CD14-positive monocyte (primary cell): ENCODE results near the gene CWC27. TPM values are rescaled to one million over a fixed set of nuclear protein-coding genes. Genes with fewer than 3 reads are reported as not detected.
"Not testable (repeated sequence)": the region's sequence is repeated elsewhere in the genome, so short reads cannot be mapped to it uniquely, and the experiment has no call there.

Source experiments
- DNase-seq, 3 donors: peaks; one replicate each; pipeline ENCODE4 v3.0.0-alpha.2; 2011 to 2022
- H2AFZ ChIP-seq: 2 replicates; pipeline ENCODE4 v1.6.0; 2012; ENCODE audit warnings: mild to moderate bottlenecking, low read depth, low read length, inconsistent platforms; ENCODE audit not compliant: insufficient read depth, poor library complexity, severe bottlenecking
- H3K27ac ChIP-seq, 2 donors: 1 replicate in 1 of 2; 2 replicates in 1 of 2; pipeline ENCODE4 v1.5.1; 2012 to 2013; ENCODE audit warnings: low read length in 2 of 2, control low read depth in 1 of 2, inconsistent platforms in 1 of 2, low read depth in 1 of 2, mild to moderate bottlenecking in 1 of 2
- H3K27me3 ChIP-seq, 2 donors: one replicate each; pipeline versions ENCODE4 v1.6.0 to v1.6.1; 2011 to 2013; ENCODE audit warnings: low read length in 2 of 2; ENCODE audit not compliant: control insufficient read depth in 2 of 2, insufficient read depth in 2 of 2
- H3K36me3 ChIP-seq, 2 donors: replicated peaks in 1 of 2; 1 replicate in 1 of 2; 2 replicates in 1 of 2; pipeline versions ENCODE4 v1.5.1 to v1.6.1; 2012 to 2013; ENCODE audit warnings: low read length in 2 of 2, control low read depth in 1 of 2, inconsistent platforms in 1 of 2, mild to moderate bottlenecking in 1 of 2; ENCODE audit not compliant: insufficient read depth in 2 of 2, control insufficient read depth in 1 of 2
- H3K4me1 ChIP-seq, 2 donors: 1 replicate in 1 of 2; 2 replicates in 1 of 2; pipeline versions ENCODE4 v1.5.1 to v1.6.1; 2012 to 2013; ENCODE audit warnings: low read length in 2 of 2, control low read depth in 1 of 2, inconsistent platforms in 1 of 2, mild to moderate bottlenecking in 1 of 2, moderate library complexity in 1 of 2; ENCODE audit not compliant: insufficient read depth in 2 of 2, control insufficient read depth in 1 of 2
- H3K4me2 ChIP-seq: replicated peaks from 2 replicates; pipeline ENCODE3; 2012; ENCODE audit warnings: low read length, moderate library complexity, mild to moderate bottlenecking; ENCODE audit not compliant: poor library complexity, severe bottlenecking; ENCODE audit errors: extremely low read depth
- H3K4me3 ChIP-seq, 3 experiments: fragments of 200-600 bp in 1 of 3; sonication (generic) in 1 of 3; replicated peaks in 1 of 3; 1 replicate in 2 of 3; 2 replicates in 1 of 3; pipeline ENCODE4 v1.5.1; 2011 to 2013; ENCODE audit warnings: low read length in 3 of 3, mild to moderate bottlenecking in 3 of 3, control low read depth in 2 of 3, low read depth in 2 of 3, inconsistent platforms in 1 of 3, moderate library complexity in 1 of 3
- H3K79me2 ChIP-seq: 2 replicates; pipeline ENCODE4 v1.6.0; 2012; ENCODE audit warnings: mild to moderate bottlenecking, control low read depth, inconsistent platforms, low read length, moderate library complexity; ENCODE audit not compliant: insufficient read depth
- H3K9ac ChIP-seq: 2 replicates; pipeline ENCODE4 v1.6.0; 2017; ENCODE audit warnings: low read length, mild to moderate bottlenecking; ENCODE audit not compliant: insufficient read depth, poor library complexity, severe bottlenecking
- H3K9me3 ChIP-seq, 2 donors: replicated peaks in 1 of 2; 1 replicate in 1 of 2; 2 replicates in 1 of 2; pipeline versions ENCODE4 v1.5.1 to v1.6.1; 2012 to 2013; ENCODE audit warnings: low read length in 2 of 2, control low read depth in 1 of 2; ENCODE audit not compliant: control insufficient read depth in 1 of 2, insufficient read depth in 1 of 2
- H4K20me1 ChIP-seq: 2 replicates; pipeline ENCODE4 v1.6.0; 2012; ENCODE audit warnings: mild to moderate bottlenecking, low read length, control low read depth, moderate library complexity; ENCODE audit not compliant: insufficient read depth
- H3K27ac Mint-ChIP-seq, 7 donors: one replicate each; pipeline ENCODE4 v1.8.0; 2020; ENCODE audit warnings: mild to moderate bottlenecking in 7 of 7, mixed read lengths in 7 of 7, moderate library complexity in 6 of 7, inconsistent platforms in 2 of 7
- H3K27me3 Mint-ChIP-seq, 3 donors: one replicate each; pipeline ENCODE4 v1.8.0; 2021 to 2022; ENCODE audit warnings: low read depth in 3 of 3, mild to moderate bottlenecking in 3 of 3, mixed read lengths in 3 of 3, moderate library complexity in 3 of 3, inconsistent platforms in 1 of 3
- H3K36me3 Mint-ChIP-seq, 2 donors: one replicate each; pipeline ENCODE4 v1.8.0; 2020; ENCODE audit warnings: mixed read lengths in 2 of 2, inconsistent platforms in 1 of 2, mild to moderate bottlenecking in 1 of 2
- H3K4me1 Mint-ChIP-seq: one replicate; pipeline ENCODE4 v1.8.0; 2020; ENCODE audit warnings: mild to moderate bottlenecking, mixed read lengths
- H3K4me3 Mint-ChIP-seq, 2 donors: one replicate each; pipeline ENCODE4 v1.8.0; 2020; ENCODE audit warnings: mild to moderate bottlenecking in 2 of 2, mixed read lengths in 2 of 2, moderate library complexity in 1 of 2
- H3K9me3 Mint-ChIP-seq, 7 donors: one replicate each; pipeline ENCODE4 v1.8.0; 2020 to 2022; ENCODE audit warnings: mixed read lengths in 7 of 7, mild to moderate bottlenecking in 6 of 7, moderate library complexity in 6 of 7, inconsistent platforms in 2 of 7
- CTCF ChIP-seq: fragments of 200-600 bp; IDR thresholded peaks from one replicate; pipeline ENCODE4 v1.8.0; 2022; ENCODE audit warnings: antibody characterized with exemption, mild to moderate bottlenecking
- WGBS: methylation state at CpG from one replicate; pipeline ENCODE4 v1.1.5; 2013; ENCODE audit warnings: missing lambda C conversion rate; ENCODE audit not compliant: insufficient coverage; 5-methylcytosine and 5-hydroxymethylcytosine counted together
- intact Hi-C, 2 donors: fragments of 100-400 bp; cut with micrococcal nuclease; formaldehyde crosslinking; loops; one replicate each; pipeline versions ENCODE4 v1.15.0 to v1.15.1; 2023
- polyA plus RNA-seq, 3 donors: library from polyadenylated mRNA; depleted of rRNA in 1 of 3; unstranded in 2 of 3; stranded (reverse) in 1 of 3; fragments of 300-500 nt in 2 of 3; fragments of >200 nt in 1 of 3; fragmentation: Illumina TruSeq in 2 of 3; gene quantifications; 1 replicate in 2 of 3; 2 replicates in 1 of 3; pipeline ENCODE4 v1.2.3, GENCODE V29; 2012 to 2021

CWC27 gene
- polyA plus RNA-seq, 3 donors, result 6.6 to 18.9 (median 14.5) TPM

- H3K4me3 Mint-ChIP-seq, result no peak overlapping the region
- H3K27me3 Mint-ChIP-seq, result peaks cover 0 to 2% (median 2%) of the 10 kb centered on the region in 3 donors
- no peak for TF ChIP-seq CTCF
- Histone ChIP-seq H3K36me3 (peaks cover 0 to 8% of the 10 kb centered on the region in 2 donors), H3K27ac (no peak overlapping the region), H3K79me2 (no peaks in the 10 kb centered on the region), H3K9ac (no peak overlapping the region), H3K4me3 (no peak overlapping the region), H3K27me3 (no peaks in the 10 kb centered on the region), H3K4me2 (no peak overlapping the region), H3K9me3 (no peaks in the 10 kb centered on the region), H2AFZ (no peak overlapping the region), H4K20me1 (no peaks in the 10 kb centered on the region), H3K4me1 (peaks cover 3 to 9% of the 10 kb centered on the region in 2 donors)
- DNase-seq, result no peak
- no peak overlapping the region for H3K27ac Mint-ChIP-seq
- H3K36me3 Mint-ChIP-seq, result peaks cover 12 to 22% of the 10 kb centered on the region in 2 donors
- peaks cover 8% of the 10 kb centered on the region for H3K4me1 Mint-ChIP-seq
- H3K9me3 Mint-ChIP-seq, result peaks cover 0 to 4% (median 2%) of the 10 kb centered on the region in 7 donors
- intact Hi-C loops, result no loop called here
- WGBS, result 82% methylated on average over 2 of the region's 4 CpGs
These were observed 59.0 kb downstream of the CWC27 start for GRCh38 chr5:64827703-64828102.

GRCh38 chr5:64830650-64831049, 61.9 kb downstream of the CWC27 start:
- H3K27ac Mint-ChIP-seq, DNase-seq, H3K79me2 ChIP-seq, H3K4me3 ChIP-seq, H3K9me3 ChIP-seq, H3K27ac ChIP-seq, H3K27me3 ChIP-seq, H4K20me1 ChIP-seq, intact Hi-C loops, H3K9me3 Mint-ChIP-seq, H3K36me3 ChIP-seq, H3K4me1 ChIP-seq, H3K27me3 Mint-ChIP-seq, H3K4me3 Mint-ChIP-seq, H2AFZ ChIP-seq, H3K4me1 Mint-ChIP-seq, H3K4me2 ChIP-seq, H3K9ac ChIP-seq: not testable (repeated sequence)
- peaks cover 12 to 13% of the 10 kb centered on the region in 2 donors for H3K36me3 Mint-ChIP-seq
